Astrocyte of the cerebellum (primary cell): ENCODE data around the gene USP37.
A peak's percentile ranks its signal among the peaks of the same experiment; 100 is the strongest.
"Not testable (repeated sequence)": the region's sequence is repeated elsewhere in the genome, so short reads cannot be mapped to it uniquely, and the experiment has no call there.

Source experiments
- DNase-seq: peaks from one replicate; pipeline ENCODE4 v3.0.0-alpha.2; 2011; ENCODE audit warnings: low read depth
- H3K4me3 ChIP-seq: 2 replicates; pipeline ENCODE4 v1.5.1; 2011; ENCODE audit warnings: mild to moderate bottlenecking, low read depth, low read length, moderate library complexity
- CTCF ChIP-seq: IDR thresholded peaks from 2 replicates; pipeline ENCODE4 v1.5.1; 2012; ENCODE audit warnings: low read length, low read depth, moderate library complexity, mild to moderate bottlenecking; ENCODE audit errors: missing control alignments
- in situ Hi-C: cut with HindIII; loops from 2 replicates; pipeline ENCODE4 v1.10.0; 2017; ENCODE audit warnings: low sequenced_read_pairs

Gene USP37

GRCh38 chr2:218569038-218569431 is 884 bp upstream of the USP37 start:
- peak overlapping the region; percentile 81 for H3K4me3 ChIP-seq
- no peak for TF ChIP-seq CTCF
- in situ Hi-C loops = loop anchor here (5.0 kb wide), 1 partner anchor 87 kb away; no protein-coding TSS in a partner anchor
- DNase-seq = peak; percentile 64

- DNase-seq = no peak
- TF ChIP-seq CTCF = no peak
- H3K4me3 ChIP-seq = peak overlapping the region; percentile 81
- in situ Hi-C loops = loop anchor here (5.0 kb wide), 1 partner anchor 85 kb away; no protein-coding TSS in a partner anchor
These were observed 358 bp downstream of the USP37 start for GRCh38 chr2:218567797-218568189.

GRCh38 chr2:218566296-218566695 is 1.9 kb downstream of the USP37 start:
- DNase-seq = no peak
- no peak for TF ChIP-seq CTCF
- no peak overlapping the region for H3K4me3 ChIP-seq
- in situ Hi-C loops = loop anchor here (5.0 kb wide), 1 partner anchor 84 kb away; no protein-coding TSS in a partner anchor

- in situ Hi-C loops = no loop called here
- DNase-seq = no peak
- no peak for TF ChIP-seq CTCF
- H3K4me3 ChIP-seq = no peak overlapping the region
These were observed 4.1 kb downstream of the USP37 start for GRCh38 chr2:218564056-218564455.

- no peak for TF ChIP-seq CTCF
- in situ Hi-C loops = no loop called here
- H3K4me3 ChIP-seq = no peak overlapping the region
- no peak for DNase-seq
These were observed 9.2 kb downstream of the USP37 start for GRCh38 chr2:218558986-218559385.

- in situ Hi-C loops = no loop called here
- no peak for TF ChIP-seq CTCF
- H3K4me3 ChIP-seq = no peak overlapping the region
- DNase-seq = no peak
These were observed 10.2 kb downstream of the USP37 start for GRCh38 chr2:218557941-218558340.

- no peak for DNase-seq
- TF ChIP-seq CTCF = no peak
- H3K4me3 ChIP-seq = no peak overlapping the region
- in situ Hi-C loops = no loop called here
These were observed 12.6 kb downstream of the USP37 start for GRCh38 chr2:218555527-218555926.

- H3K4me3 ChIP-seq, in situ Hi-C loops, DNase-seq: not testable (repeated sequence)
These were observed 13.9 kb downstream of the USP37 start for GRCh38 chr2:218554225-218554624.
